Skeletal muscle cell (primary cell): ENCODE results near the gene CCDC192.
"Not testable (repeated sequence)": the region's sequence is repeated elsewhere in the genome, so short reads cannot be mapped to it uniquely, and the experiment has no call there.

Experiments used
- DNase-seq: peaks from one replicate; pipeline ENCODE4 v3.0.0-alpha.2; 2010; ENCODE audit warnings: low read depth
- H3K4me3 ChIP-seq: 2 replicates; pipeline ENCODE4 v1.5.1; 2011; ENCODE audit warnings: low read depth, mild to moderate bottlenecking, control low read depth, low read length, moderate library complexity

The CCDC192 gene

DNA sequence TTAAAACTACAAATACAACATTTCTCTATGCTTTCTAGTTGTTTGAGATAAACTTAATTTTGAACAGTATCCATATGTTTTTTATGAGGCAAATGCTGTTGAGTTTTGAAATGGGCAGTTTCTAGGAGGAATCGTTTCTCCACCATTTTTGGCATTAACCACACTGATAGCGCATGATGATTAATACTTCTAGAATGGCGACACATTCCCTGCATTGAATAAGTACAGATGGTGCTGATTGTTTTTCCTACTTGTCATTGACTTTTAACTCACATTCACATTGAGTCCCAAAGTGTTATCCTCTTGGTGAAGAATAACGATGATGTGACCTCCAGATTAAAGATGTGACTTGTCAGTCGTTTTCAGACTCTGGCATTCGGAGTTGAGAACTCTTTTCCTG lies 6.5 kb upstream of the CCDC192 start:
- DNase-seq, result peak; percentile 42
- H3K4me3 ChIP-seq, result no peak overlapping the region

DNA sequence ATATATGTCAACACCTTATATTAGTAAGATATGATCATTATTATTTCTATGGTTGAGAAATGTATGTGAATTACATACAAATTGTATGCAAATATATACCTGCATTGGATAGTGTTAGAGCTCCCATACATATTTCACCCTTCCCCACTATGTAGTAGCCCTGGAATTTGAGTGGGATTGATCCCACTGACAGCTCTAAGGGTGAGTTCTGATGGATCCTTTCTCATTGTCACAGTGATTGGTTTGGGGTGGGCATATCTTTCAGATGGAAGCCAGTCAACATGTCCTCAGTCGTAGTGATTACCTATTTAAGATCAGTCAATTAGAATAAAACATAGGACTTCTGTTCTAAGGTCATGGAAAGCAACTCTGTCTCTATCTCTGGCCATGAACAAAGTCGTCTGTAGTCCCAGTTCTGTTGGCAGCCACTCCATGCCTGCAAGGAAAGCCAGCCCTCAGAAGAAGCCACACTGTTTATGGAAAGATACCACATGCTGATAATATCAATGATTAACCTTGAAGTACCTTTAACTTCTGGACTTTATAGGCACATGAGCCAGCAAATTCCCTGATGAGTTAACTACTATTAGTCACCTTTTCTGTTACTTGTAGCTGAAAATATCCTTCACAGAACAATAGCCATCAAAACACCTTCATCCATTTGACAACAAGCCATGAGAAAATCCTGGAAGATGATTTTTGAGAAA lies 5.1 kb upstream of the CCDC192 start:
- DNase-seq, result no peak
- H3K4me3 ChIP-seq, result no peak overlapping the region

DNA sequence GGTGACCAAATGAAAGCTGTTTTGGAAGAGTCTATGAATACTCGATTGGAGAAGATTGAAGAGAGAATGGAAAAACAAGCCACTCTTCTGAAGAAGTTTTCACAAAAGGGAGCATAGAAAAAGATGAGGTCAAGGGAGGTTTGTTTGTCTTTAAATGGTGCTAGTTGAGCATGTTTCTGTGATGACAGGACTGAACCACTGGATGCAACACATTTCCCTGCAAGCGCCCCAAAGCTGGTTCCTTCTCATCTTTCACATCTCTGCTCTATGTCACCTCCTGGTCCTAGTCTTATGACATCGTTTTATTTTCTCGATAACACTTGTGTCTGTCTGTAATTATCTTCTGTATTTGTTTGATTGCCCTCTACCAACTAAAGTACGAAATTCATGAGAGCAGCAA lies 3.8 kb upstream of the CCDC192 start:
- H3K4me3 ChIP-seq, result no peak overlapping the region
- DNase-seq, result no peak

DNA sequence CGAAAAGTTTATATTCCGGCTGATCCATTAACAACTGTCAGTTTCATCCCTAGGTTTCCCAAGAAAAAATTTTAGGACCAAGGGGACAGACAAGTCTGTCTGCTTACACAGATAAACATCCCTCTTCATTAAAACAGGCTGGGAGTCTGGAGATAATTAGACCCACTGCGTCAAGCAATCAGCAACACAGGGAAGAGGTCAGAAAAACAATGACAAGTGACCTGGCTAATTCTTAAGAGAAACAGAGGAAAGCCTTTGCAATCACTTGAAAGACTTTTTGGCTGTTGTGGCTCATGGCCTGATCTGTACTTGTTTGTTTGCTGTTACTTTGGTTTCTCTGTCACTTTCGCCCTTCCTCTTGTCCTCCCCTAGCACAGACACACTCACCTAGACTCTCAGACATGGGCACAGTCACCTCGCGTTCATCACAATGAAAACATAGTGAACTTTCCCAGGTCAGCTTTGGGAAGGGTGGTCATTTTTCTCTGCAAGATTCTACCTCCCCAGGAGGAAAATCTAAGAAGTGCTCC lies 2.9 kb upstream of the CCDC192 start:
- H3K4me3 ChIP-seq, result no peak overlapping the region
- DNase-seq, result no peak

DNA sequence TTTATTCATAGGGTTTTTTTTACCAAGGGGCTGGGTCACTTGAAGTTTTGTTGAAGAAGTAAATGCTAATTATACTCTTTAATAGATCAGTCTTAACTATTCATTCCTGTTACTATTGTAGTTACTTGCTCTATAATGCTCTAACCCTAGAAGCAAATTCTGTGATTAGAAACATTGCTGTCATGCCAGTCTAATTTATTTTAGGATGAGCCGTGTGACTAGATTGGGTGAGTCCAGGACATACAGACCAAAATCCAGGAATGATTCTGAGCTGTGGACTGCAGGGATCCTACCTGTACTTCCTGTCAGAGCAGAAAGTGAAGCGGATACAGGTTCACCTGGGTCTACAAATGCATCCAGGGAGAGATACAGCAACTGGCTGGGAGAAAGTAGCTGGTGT lies 757 bp upstream of the CCDC192 start:
- no peak for DNase-seq

DNA sequence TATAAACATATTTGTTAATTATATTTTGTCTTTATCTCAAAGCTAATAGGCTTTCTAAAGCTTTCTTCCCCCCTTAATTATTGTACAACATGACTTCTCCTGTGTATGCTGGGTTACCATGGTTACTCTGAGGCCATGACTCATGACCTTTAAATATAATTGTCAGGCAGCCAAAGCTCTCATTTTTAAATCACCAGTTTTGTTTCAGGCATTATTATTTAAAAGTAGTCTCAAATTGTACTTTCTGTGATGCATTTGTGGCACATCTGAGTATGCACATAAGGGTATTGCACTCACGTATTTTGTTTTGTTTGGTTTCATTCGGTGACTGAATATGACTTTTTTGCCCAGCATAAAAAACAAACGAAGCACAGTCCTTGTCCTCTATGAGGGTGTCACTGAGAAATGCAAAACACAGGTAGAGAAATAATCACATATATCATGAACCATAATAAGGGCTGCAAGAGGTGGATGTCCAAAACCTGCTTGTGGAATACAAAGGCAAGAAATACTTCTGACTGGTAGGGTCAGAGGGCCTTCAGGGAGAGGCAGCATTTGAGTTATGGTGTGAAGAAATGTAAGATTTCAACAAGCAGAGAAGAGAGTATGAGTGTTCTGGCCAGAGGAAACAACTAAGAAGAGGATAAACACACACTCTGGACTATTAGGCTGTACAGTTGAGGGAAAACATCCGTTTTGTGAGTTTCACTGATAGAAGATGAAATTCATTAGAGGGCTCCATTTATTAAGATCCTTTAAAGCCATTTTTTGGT lies 2.1 kb downstream of the CCDC192 start:
- peak; percentile 48 for DNase-seq
- H3K4me3 ChIP-seq, result no peak overlapping the region

More for the DNA sequence above, 757 bp upstream of the CCDC192 start:
- no peak overlapping the region for H3K4me3 ChIP-seq

DNA sequence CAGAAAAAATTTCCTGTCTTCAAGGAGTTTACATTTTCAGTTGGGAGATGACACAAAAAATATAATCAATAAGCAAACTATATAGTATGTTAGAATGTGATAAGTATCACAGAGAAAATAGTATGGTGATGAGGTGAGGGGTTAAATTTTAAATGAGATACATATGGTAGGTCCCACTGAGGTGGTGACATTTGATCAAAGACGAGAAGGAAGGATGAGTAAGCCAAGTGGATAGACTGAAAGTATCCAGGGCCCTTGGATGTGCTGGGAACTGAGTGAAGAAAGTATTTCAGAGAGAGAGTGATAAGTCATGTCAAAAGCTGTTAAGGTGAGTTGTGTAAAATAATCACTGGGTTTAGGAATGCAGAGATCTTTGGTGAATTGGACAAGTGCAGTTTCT lies 3.5 kb downstream of the CCDC192 start:
- no peak for DNase-seq
- H3K4me3 ChIP-seq, result no peak overlapping the region

DNA sequence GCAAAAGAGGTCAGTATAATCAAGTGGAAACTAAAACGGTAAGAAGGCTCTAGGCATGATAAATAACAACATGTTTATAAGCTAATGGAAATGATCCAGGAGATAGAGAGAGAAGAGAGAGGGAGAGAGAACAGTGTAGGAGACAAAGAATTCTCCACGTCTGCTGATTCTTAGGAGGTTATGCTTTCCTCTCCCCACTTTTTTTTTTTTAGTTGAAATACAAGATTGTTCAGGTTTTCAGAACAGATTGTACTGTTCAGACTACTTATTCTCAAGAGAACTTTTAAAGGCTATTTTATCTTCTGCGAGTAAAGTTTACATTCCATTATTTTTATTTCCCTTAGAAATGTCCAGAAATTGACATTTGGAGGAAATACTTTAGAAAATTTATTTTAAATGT lies 4.0 kb downstream of the CCDC192 start:
- no peak overlapping the region for H3K4me3 ChIP-seq
- DNase-seq, result no peak

DNA sequence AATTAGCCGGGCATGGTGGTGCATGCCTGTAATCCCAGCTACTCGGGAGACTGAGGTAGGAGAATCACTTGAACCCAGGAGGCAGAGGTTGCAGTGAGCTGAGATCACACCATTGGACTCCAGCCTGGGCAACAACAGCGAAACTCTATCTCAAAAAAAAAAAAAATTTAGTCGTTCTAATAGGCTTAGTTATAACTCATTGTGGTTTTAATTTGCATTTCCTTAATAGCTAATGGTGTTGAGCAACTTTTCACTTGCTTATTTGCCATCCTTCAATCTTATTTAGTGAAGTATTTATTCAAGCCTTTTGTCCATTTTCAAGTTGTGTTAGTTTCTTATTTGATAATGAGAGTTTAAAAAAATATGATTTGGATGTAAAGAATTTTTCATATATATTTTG lies 9.9 kb downstream of the CCDC192 start:
- DNase-seq, H3K4me3 ChIP-seq: not testable (repeated sequence)

DNA sequence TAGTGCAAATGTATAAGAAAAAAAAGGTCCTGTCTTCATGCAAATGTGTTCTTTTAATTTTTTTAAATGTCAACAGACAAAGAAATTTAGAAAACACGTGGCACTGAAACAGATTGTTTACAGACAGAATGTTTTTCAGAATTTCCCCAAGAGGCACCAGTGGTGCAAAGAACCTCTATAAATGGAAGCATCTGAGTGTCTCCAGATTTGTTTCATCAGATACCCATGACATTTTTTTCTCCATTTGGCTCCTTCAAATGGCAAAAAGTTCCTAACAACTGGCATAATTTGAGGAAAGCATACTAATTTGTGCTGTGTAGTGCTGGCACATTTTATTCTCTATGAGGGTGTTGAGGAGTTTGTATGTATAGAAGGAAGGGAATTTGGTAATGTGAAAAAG lies 15.0 kb downstream of the CCDC192 start:
- no peak for DNase-seq
- H3K4me3 ChIP-seq, result no peak overlapping the region

DNA sequence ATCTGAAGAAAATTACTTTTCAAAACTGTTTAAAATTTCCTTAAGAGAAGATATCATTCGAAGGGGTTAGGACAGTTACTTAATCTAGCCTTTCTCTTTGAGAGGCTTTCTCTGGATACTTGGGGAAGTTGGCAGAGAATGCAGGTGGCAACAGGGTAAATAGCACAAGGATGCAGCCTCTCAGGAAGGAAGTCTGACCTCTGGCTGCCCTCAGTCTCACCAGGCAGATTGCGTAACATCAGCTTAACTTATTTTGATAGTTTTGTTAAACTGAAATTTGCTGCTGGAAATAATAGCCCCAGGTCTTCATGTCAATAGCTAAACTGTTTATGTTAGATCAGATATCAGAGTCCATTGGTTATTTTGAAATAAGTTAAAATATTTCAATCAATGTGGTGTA lies 20.4 kb downstream of the CCDC192 start:
- DNase-seq, result no peak
- no peak overlapping the region for H3K4me3 ChIP-seq

DNA sequence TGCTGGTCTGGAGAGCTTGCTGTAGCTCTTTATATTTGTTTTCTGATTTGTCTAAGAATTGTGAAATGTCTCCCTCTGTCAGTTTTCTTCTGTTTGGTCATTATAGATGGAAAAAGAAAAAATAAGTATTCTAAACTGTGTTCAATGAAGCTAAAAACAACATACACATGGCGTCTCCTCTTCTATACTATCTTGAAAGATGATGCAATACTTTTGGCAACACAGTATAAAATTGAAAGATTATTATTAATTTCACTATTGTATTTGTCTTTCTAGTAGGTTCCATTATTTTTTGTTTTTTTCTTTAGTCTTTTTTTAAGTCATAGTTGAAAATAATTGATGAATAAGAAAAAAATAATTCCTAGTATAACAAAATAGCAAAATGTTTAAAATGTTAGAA lies 22.5 kb downstream of the CCDC192 start:
- no peak overlapping the region for H3K4me3 ChIP-seq
- DNase-seq, result no peak

DNA sequence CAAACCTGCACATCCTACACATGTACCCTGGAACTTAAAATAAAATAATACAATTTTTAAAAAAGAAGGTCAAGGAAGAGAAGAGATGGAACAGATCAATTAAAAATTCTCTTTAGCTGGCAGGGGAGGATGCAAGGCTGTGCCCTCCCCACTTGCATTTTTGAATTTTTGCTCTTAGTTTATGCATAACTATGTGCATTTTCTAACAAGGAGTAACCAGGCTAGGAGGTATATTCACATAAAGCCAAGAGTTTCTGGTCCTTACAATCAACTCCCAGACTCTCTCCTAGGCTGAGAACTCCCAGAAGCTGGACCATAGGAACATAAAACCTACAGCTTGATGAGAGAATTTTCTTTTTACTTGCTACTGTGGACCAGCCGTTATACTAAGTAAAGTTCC lies 29.8 kb downstream of the CCDC192 start:
- no peak overlapping the region for H3K4me3 ChIP-seq
- DNase-seq, result no peak

DNA sequence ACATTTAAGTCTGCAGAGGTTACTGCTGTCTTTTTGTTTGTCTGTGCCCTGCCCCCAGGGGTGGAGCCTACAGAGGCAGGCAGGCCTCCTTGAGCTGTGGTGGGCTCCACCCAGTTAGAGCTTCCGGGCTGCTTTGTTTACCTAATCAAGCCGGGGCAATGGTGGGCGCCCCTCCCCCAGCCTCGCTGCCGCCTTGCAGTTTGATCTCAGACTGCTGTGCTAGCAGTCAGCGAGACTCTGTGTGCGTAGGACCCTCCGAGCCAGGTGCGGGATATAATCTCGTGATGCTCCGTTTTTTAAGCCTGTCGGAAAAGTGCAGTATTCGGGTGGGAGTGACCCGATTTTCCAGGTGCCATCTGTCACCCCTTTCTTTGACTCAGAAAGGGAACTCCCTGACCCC lies 36.2 kb downstream of the CCDC192 start:
- H3K4me3 ChIP-seq, result not testable (repeated sequence)

DNA sequence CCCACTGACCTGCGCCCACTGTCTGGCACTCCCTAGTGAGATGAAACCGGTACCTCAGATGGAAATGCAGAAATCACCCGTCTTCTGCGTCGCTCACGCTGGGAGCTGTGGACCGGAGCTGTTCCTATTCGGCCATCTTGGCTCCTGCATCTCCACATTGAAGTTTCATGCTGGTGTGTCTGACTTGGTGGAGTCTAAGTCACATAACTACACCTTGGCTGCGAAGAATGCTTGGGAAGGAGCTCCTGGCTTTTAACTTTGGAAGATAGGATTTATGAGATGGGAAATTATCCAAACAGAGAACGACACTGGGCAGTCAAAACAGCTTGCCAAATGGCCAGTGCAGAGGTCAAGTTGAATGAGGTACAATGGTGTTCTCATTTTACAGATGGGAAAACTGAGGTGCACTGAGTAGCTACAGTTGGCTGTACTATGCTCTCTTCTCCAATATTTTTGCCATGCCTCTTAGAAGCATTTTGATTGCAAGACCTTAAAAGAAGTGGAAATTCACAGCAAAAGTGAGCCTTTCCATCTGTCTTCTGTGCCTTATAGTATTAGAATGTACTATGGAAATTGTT lies 36.7 kb downstream of the CCDC192 start:
- no peak overlapping the region for H3K4me3 ChIP-seq
- no peak for DNase-seq

More for the DNA sequence above, 36.2 kb downstream of the CCDC192 start:
- DNase-seq, result not testable (repeated sequence)

DNA sequence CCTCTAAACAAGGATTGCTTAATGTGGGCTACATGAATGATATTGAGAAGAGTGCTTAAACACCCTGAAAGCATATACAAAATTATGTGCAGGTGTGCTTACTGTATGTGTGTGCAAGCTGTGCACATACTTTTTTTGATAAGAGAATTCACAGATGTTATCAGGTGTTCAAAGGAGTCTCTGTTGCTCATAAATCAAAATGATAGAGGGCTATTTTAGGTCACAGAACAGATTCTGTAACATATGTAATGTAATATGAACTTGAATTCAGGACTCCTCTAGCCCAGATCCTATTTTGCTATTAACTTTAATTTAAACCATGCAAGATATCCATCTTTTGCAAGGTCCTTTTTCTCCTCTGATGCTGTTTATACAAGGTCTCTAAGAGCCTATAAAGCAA lies 38.2 kb downstream of the CCDC192 start:
- DNase-seq, result no peak
- no peak overlapping the region for H3K4me3 ChIP-seq

DNA sequence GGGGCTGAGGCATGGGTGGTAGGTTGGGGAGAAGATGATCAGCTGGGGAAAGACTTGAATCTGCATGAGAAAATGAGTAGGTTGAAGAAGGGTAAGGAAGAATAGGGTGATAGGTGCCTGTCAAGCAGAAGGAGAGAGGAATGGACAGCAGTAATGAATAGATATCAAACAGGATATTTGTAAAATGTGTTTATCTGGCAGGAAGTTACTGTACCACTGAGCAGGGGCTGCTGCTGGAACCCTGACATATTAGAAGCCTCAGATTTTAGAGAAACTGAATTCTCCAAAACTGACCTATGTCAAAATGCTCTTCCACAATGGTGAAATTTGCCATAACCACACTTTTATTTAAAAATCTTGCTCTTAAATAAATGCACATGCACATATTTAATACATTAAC lies 41.0 kb downstream of the CCDC192 start:
- no peak overlapping the region for H3K4me3 ChIP-seq
- DNase-seq, result no peak

DNA sequence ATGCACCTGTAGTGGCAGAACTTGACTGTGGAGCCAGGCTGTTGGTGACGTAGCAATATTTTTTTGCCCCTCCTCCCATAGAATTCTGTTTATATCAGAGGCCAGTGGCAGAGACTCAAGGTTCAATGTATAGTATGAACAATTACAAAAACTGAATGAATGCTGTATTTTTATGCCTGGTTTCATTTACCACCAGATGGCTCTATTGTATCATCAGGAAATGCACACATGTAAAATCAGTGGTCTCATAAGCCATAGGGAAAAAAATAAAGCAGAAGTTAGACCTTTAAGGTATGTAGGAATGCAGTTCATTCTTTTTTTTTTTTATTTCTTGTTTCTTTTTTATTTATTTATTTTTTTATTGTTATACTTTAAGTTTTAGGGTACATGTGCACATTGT lies 43.6 kb downstream of the CCDC192 start:
- no peak for DNase-seq
- no peak overlapping the region for H3K4me3 ChIP-seq

DNA sequence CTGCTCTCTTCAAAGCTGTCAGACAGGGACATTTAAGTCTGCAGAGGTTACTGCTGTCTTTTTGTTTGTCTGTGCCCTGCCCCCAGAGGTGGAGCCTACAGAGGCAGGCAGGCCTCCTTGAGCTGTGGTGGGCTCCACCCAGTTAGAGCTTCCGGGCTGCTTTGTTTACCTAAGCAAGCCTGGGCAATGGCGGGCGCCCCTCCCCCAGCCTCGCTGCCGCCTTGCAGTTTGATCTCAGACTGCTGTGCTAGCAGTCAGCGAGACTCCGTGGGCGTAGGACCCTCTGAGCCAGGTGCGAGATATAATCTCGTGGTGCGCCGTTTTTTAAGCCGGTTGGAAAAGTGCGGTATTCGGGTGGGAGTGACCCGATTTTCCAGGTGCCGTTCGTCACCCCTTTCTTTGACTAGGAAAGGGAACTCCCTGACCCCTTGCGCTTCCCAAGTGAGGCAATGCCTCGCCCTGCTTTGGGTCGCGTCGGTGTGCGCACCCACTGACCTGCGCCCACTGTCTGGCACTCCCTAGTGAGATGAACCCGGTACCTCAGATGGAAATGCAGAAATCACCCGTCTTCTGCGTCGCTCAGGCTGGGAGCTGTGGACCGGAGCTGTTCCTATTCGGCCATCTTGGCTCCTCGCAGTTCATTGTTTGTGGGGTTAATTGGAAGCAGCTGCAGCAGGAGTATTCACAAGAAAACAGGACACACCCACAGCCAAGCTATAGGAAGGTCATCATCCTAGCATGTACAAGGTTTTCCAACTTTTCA lies 49.5 kb downstream of the CCDC192 start:
- H3K4me3 ChIP-seq, DNase-seq: not testable (repeated sequence)

DNA sequence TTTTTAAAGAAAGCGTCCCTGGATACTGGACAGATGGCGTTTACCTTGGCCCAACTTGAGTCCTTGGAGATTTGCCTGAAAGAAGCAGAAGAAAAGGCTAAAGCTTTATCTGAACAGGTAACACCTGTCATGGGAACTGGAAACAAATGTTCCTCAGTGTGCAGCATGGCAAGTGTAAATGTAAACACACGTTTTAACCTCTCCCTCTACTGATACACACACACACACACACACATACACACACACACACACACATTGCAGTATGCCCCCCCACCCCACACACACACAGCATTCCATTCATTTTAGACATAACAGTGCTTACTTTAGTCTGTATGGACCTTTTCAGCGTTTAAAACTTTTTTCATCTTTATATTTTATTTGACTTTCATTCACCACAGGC lies 51.1 kb downstream of the CCDC192 start:
- DNase-seq, result no peak
- no peak overlapping the region for H3K4me3 ChIP-seq
